ENCODE data around the gene ADAM17. TPM values are rescaled to one million over a fixed set of nuclear protein-coding genes. Genes with fewer than 3 reads are reported as not detected.

ADAM17 gene
- total RNA-seq, 1 experiment from 2014 or later, result 50.0 TPM

DNA sequence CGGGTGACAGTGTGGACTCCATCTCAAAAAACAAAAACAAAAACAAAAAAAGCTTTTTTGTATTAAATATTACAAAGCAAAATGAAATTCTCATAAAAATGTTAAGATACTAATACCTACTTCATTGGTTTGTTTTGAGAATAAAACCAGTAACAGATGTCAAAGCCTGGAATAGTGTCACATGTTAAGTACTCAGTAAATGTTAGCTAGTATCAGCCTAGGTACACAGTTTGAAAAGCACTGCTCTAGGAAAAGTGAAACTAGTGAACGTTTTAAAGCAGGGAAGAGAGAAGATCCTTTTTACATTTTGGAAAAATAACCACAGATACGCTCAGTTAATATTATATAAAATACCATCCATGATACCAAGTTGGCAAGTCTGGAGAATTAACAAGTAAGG lies 37.1 kb upstream of the ADAM17 start:
- no TSS peak for BruUV-seq (replicated peaks)
- POLR2A ChIA-PET, result no interaction called here
- no peaks in the 10 kb centered on the region for H3K27me3 ChIP-seq (ENCODE audit: control insufficient read depth, insufficient read depth, low read length)
- no peak overlapping the region for H3K27ac ChIP-seq (ENCODE audit: low read length)
- peaks cover 25% of the 10 kb centered on the region for H3K36me3 ChIP-seq (ENCODE audit: control insufficient read depth, insufficient read depth, low read length)
- in situ Hi-C loops (cut with HindIII; ENCODE audit: low pct_unique_long_range_greater_than_20kb, low sequenced_read_pairs), result no loop called here
- DNase-seq (ENCODE audit: low read depth, low spot score), result no peak
- intact Hi-C loops (cut with micrococcal nuclease; ENCODE audit: unreplicated experiment), result no loop called here
- CTCF ChIA-PET, result no interaction called here
- no peak for ATAC-seq
- TF ChIP-seq, protein P1, sequence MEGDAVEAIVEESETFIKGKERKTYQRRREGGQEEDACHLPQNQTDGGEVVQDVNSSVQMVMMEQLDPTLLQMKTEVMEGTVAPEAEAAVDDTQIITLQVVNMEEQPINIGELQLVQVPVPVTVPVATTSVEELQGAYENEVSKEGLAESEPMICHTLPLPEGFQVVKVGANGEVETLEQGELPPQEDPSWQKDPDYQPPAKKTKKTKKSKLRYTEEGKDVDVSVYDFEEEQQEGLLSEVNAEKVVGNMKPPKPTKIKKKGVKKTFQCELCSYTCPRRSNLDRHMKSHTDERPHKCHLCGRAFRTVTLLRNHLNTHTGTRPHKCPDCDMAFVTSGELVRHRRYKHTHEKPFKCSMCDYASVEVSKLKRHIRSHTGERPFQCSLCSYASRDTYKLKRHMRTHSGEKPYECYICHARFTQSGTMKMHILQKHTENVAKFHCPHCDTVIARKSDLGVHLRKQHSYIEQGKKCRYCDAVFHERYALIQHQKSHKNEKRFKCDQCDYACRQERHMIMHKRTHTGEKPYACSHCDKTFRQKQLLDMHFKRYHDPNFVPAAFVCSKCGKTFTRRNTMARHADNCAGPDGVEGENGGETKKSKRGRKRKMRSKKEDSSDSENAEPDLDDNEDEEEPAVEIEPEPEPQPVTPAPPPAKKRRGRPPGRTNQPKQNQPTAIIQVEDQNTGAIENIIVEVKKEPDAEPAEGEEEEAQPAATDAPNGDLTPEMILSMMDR (IDR thresholded peaks at IDR 0.05), result no peak
- TF ChIP-seq TCF7L2 (IDR thresholded peaks at IDR 0.05; ENCODE audit: low read depth, low read length) (no peak), POLR2AphosphoS5 (IDR thresholded peaks at IDR 0.05; ENCODE audit: low read depth, low read length) (no peak), SIN3A (IDR thresholded peaks at IDR 0.05; ENCODE audit: borderline replicate concordance, insufficient read depth, low read depth, low read length) (no peak)
- TF ChIP-seq, protein P2, sequence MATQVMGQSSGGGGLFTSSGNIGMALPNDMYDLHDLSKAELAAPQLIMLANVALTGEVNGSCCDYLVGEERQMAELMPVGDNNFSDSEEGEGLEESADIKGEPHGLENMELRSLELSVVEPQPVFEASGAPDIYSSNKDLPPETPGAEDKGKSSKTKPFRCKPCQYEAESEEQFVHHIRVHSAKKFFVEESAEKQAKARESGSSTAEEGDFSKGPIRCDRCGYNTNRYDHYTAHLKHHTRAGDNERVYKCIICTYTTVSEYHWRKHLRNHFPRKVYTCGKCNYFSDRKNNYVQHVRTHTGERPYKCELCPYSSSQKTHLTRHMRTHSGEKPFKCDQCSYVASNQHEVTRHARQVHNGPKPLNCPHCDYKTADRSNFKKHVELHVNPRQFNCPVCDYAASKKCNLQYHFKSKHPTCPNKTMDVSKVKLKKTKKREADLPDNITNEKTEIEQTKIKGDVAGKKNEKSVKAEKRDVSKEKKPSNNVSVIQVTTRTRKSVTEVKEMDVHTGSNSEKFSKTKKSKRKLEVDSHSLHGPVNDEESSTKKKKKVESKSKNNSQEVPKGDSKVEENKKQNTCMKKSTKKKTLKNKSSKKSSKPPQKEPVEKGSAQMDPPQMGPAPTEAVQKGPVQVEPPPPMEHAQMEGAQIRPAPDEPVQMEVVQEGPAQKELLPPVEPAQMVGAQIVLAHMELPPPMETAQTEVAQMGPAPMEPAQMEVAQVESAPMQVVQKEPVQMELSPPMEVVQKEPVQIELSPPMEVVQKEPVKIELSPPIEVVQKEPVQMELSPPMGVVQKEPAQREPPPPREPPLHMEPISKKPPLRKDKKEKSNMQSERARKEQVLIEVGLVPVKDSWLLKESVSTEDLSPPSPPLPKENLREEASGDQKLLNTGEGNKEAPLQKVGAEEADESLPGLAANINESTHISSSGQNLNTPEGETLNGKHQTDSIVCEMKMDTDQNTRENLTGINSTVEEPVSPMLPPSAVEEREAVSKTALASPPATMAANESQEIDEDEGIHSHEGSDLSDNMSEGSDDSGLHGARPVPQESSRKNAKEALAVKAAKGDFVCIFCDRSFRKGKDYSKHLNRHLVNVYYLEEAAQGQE (IDR thresholded peaks at IDR 0.05; ENCODE audit: insufficient read depth in 1 of 2, low read depth in 2 of 2, low read length in 1 of 2), result no peak
- no peak overlapping the region for H3K4me3 ChIP-seq (ENCODE audit: low read depth in 2 of 2, low read length in 2 of 2)
- H3K9me3 ChIP-seq (ENCODE audit: control insufficient read depth, insufficient read depth, low read depth, low read length), result no peaks in the 10 kb centered on the region
- H3K4me1 ChIP-seq (ENCODE audit: control insufficient read depth, insufficient read depth, low read length), result peaks cover 35% of the 10 kb centered on the region

DNA sequence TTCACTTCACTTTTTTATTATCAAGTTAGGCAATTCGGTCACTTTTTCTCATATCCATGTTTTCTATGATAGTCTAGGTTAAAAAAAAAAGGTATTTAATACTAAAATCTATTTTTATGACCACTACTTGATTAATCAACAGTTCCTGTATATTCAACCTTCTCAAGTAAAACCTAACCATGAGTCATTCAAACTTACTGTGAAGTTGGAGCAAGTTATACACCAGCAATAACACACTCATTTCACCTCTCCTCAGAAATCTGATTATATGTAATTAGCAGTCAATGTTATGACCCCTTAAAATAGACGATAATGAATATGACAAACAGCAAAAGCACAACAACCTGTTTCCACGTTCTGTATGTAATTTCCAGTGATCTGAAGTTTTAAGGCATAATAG lies 35.0 kb upstream of the ADAM17 start:
- ATAC-seq, result no peak
- H3K36me3 ChIP-seq (ENCODE audit: control insufficient read depth, insufficient read depth, low read length), result peaks cover 42% of the 10 kb centered on the region
- 0 out of 2 replicates have a peak, but pooled peaks have one; percentile 29 for TF ChIP-seq POLR2AphosphoS5 (IDR thresholded peaks at IDR 0.05; ENCODE audit: low read depth, low read length)
- TF ChIP-seq SIN3A (IDR thresholded peaks at IDR 0.05; ENCODE audit: borderline replicate concordance, insufficient read depth, low read depth, low read length), result no peak
- no peak for DNase-seq (ENCODE audit: low read depth, low spot score)
- no peaks in the 10 kb centered on the region for H3K9me3 ChIP-seq (ENCODE audit: control insufficient read depth, insufficient read depth, low read depth, low read length)
- POLR2A ChIA-PET, result no interaction called here
- peaks cover 17% of the 10 kb centered on the region for H3K4me1 ChIP-seq (ENCODE audit: control insufficient read depth, insufficient read depth, low read length)
- CTCF ChIA-PET, result no interaction called here
- intact Hi-C loops (cut with micrococcal nuclease; ENCODE audit: unreplicated experiment), result no loop called here
- no peaks in the 10 kb centered on the region for H3K27me3 ChIP-seq (ENCODE audit: control insufficient read depth, insufficient read depth, low read length)
- in situ Hi-C loops (cut with HindIII; ENCODE audit: low pct_unique_long_range_greater_than_20kb, low sequenced_read_pairs), result no loop called here
- H3K4me3 ChIP-seq (ENCODE audit: low read depth in 2 of 2, low read length in 2 of 2), result no peak overlapping the region
- no peak overlapping the region for H3K27ac ChIP-seq (ENCODE audit: low read length)
- no TSS peak for BruUV-seq (replicated peaks)

DNA sequence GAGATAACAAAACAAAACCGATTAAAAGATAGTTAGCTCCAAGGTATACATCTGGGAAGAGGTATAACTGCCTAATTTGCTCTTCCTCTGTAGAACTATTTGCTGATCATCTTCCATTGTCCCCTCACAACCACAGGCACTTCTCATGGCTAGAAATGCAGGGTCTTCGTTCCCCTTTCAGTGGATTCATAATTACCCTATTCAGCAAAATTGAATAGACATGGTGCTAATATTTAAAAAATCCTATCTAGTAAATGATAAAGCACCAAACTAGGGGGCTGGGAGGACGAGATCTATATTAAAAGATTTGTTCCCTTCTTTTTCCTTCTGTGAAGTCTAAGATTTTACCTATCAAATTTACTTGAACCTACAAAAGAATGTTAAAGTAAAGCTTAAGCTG lies 30.8 kb upstream of the ADAM17 start:
- BruUV-seq (replicated peaks), result no TSS peak
- Histone ChIP-seq H3K27me3 (ENCODE audit: control insufficient read depth, insufficient read depth, low read length) (no peaks in the 10 kb centered on the region), H3K36me3 (ENCODE audit: control insufficient read depth, insufficient read depth, low read length) (peaks cover 54% of the 10 kb centered on the region), H3K9me3 (ENCODE audit: control insufficient read depth, insufficient read depth, low read depth, low read length) (no peaks in the 10 kb centered on the region), H3K27ac (ENCODE audit: low read length) (no peak overlapping the region), H3K4me1 (ENCODE audit: control insufficient read depth, insufficient read depth, low read length) (0 out of 2 replicates have a peak, but pooled peaks cover 1% of the 10 kb centered on the region), H3K4me3 (ENCODE audit: low read depth in 2 of 2, low read length in 2 of 2) (no peak overlapping the region)
- ChIA-PET CTCF (no interaction called here), POLR2A (no interaction called here)
- no peak for TF ChIP-seq TCF7L2 (IDR thresholded peaks at IDR 0.05; ENCODE audit: low read depth, low read length)
- TF ChIP-seq, protein P2 (IDR thresholded peaks at IDR 0.05; ENCODE audit: insufficient read depth in 1 of 2, low read depth in 2 of 2, low read length in 1 of 2), result no peak
- no peak for TF ChIP-seq SIN3A (IDR thresholded peaks at IDR 0.05; ENCODE audit: borderline replicate concordance, insufficient read depth, low read depth, low read length)
- TF ChIP-seq, protein P1 (IDR thresholded peaks at IDR 0.05), result no peak
- TF ChIP-seq POLR2AphosphoS5 (IDR thresholded peaks at IDR 0.05; ENCODE audit: low read depth, low read length), result no peak
- in situ Hi-C loops (cut with HindIII; ENCODE audit: low pct_unique_long_range_greater_than_20kb, low sequenced_read_pairs) (no loop called here), intact Hi-C loops (cut with micrococcal nuclease; ENCODE audit: unreplicated experiment) (no loop called here)
- DNase-seq (ENCODE audit: low read depth, low spot score), result no peak
- no peak for ATAC-seq

Measured in Panc1 (cell line).